Tibial nerve (tissue), 4 donors: ENCODE results near the gene PSTK. TPM values are rescaled to one million over a fixed set of nuclear protein-coding genes. Genes with fewer than 3 reads are reported as not detected.

ENCODE experiments used
- DNase-seq, 2 donors: peaks; one replicate each; pipeline ENCODE4 v3.0.0-alpha.2; 2019; ENCODE audit warnings: low spot score in 2 of 2
- H3K27ac ChIP-seq, 4 donors: fragments of 200-600 bp; sonication (generic) in 3 of 4; one replicate each; pipeline ENCODE4 v1.5.1; 2017 to 2019; ENCODE audit warnings: mild to moderate bottlenecking in 1 of 4
- H3K27me3 ChIP-seq, 2 donors: fragments of 200-600 bp; sonication (generic) in 1 of 2; one replicate each; pipeline versions ENCODE4 v1.5.1 to v1.6.0; 2017 to 2019
- H3K36me3 ChIP-seq, 3 donors: fragments of 200-600 bp; sonication (generic); one replicate each; pipeline ENCODE4 v1.5.1; 2018 to 2019
- H3K4me1 ChIP-seq, 4 donors: fragments of 200-600 bp; sonication (generic) in 3 of 4; one replicate each; pipeline ENCODE4 v1.5.1; 2017 to 2019
- H3K4me3 ChIP-seq, 4 donors: fragments of 200-600 bp; sonication (generic) in 3 of 4; one replicate each; pipeline ENCODE4 v1.5.1; 2017 to 2019; ENCODE audit warnings: mild to moderate bottlenecking in 1 of 4, moderate library complexity in 1 of 4
- H3K9me3 ChIP-seq, 4 donors: fragments of 200-600 bp; sonication (generic) in 3 of 4; one replicate each; pipeline ENCODE4 v1.5.1; 2017 to 2019
- EP300 ChIP-seq, 2 donors: sonication (generic); formaldehyde crosslinking; IDR thresholded peaks; one replicate each; pipeline ENCODE4 v1.6.1; 2017; ENCODE audit warnings: antibody characterized with exemption in 2 of 2, mild to moderate bottlenecking in 1 of 2
- POLR2A ChIP-seq, 2 donors: fragments of 450-650 bp; IDR thresholded peaks; one replicate each; pipeline ENCODE4 v1.6.1; 2017; ENCODE audit warnings: antibody characterized with exemption in 2 of 2, mild to moderate bottlenecking in 2 of 2, moderate library complexity in 2 of 2
- WGBS, 2 donors: methylation state at CpG; one replicate each; pipeline ENCODE4 v1.1.5; 2018; 5-methylcytosine and 5-hydroxymethylcytosine counted together
- total RNA-seq, 4 donors: library from RNA; depleted of rRNA; stranded (reverse); fragments of >200 nt; gene quantifications; one replicate each; pipeline ENCODE4 v1.1.0, GENCODE V29; 2016
- TF ChIP-seq, protein P1 (sequence below), 5 experiments: fragments of 200-600 bp in 3 of 5; fragments of 450-650 bp in 2 of 5; sonication (generic) in 3 of 5; IDR thresholded peaks; one replicate each; pipeline ENCODE4 v1.5.1; 2016 to 2019; ENCODE audit warnings: antibody characterized with exemption in 5 of 5, mild to moderate bottlenecking in 3 of 5, moderate library complexity in 2 of 5

PSTK gene
- total RNA-seq, 4 donors from 2014 or later: 1.2 to 11.6 (median 3.9) TPM

- H3K4me3 ChIP-seq: peak overlapping the region; percentile 79 to 99 (median 88)
- DNase-seq: peak in 1 of 2 donors; percentile 6
- no peaks in the 10 kb centered on the region for H3K9me3 ChIP-seq
- H3K27me3 ChIP-seq: no peaks in the 10 kb centered on the region
- H3K27ac ChIP-seq: peak overlapping the region; percentile 68 to 97 (median 86)
- peaks cover 0 to 56% (median 11%) of the 10 kb centered on the region in 4 donors for H3K4me1 ChIP-seq
- H3K36me3 ChIP-seq: no peaks in the 10 kb centered on the region
- WGBS, 2 donors: 2% methylated on average over 13 to 34 of the region's 34 CpGs
- TF ChIP-seq, protein P1, sequence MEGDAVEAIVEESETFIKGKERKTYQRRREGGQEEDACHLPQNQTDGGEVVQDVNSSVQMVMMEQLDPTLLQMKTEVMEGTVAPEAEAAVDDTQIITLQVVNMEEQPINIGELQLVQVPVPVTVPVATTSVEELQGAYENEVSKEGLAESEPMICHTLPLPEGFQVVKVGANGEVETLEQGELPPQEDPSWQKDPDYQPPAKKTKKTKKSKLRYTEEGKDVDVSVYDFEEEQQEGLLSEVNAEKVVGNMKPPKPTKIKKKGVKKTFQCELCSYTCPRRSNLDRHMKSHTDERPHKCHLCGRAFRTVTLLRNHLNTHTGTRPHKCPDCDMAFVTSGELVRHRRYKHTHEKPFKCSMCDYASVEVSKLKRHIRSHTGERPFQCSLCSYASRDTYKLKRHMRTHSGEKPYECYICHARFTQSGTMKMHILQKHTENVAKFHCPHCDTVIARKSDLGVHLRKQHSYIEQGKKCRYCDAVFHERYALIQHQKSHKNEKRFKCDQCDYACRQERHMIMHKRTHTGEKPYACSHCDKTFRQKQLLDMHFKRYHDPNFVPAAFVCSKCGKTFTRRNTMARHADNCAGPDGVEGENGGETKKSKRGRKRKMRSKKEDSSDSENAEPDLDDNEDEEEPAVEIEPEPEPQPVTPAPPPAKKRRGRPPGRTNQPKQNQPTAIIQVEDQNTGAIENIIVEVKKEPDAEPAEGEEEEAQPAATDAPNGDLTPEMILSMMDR (IDR thresholded peaks at IDR 0.05): no peak
- TF ChIP-seq POLR2A (IDR thresholded peaks at IDR 0.05) (no peak), EP300 (IDR thresholded peaks at IDR 0.05) (no peak)
Measured at GRCh38 chr10:123009105-123009820, 29.1 kb downstream of the PSTK start.

DNA sequence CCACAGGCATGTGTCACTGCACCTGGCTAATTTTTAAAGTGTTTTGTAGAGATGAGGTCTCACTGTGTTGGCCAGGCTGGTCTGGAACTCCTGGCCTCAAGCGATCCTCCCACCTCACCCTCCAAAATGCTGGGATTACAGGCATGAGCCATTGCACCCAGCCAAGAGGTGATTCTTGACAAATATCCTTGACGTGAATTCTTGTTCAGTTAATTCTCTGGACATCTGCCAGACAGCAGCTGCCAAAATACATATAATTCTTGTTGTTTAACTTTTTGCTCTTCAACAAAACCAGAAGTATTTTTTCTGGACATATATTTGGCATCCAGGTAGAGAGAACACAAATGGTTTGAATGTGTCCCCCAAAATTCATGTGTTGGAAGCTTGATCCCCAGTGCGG, 31.8 kb downstream of the PSTK start:
- peaks cover 0 to 29% (median 8%) of the 10 kb centered on the region in 4 donors for H3K4me1 ChIP-seq
- 72% methylated on average over 3 of the region's 3 CpGs for WGBS, 2 donors
- TF ChIP-seq EP300 (IDR thresholded peaks at IDR 0.05): no peak
- TF ChIP-seq, protein P1 (IDR thresholded peaks at IDR 0.05): no peak
- no peak for TF ChIP-seq POLR2A (IDR thresholded peaks at IDR 0.05)
- no peak overlapping the region for H3K4me3 ChIP-seq
- DNase-seq: no peak
- no peaks in the 10 kb centered on the region for H3K27me3 ChIP-seq
- no peaks in the 10 kb centered on the region for H3K36me3 ChIP-seq
- H3K9me3 ChIP-seq: no peaks in the 10 kb centered on the region
- H3K27ac ChIP-seq: no peak overlapping the region

- H3K36me3 ChIP-seq: no peaks in the 10 kb centered on the region
- no peak overlapping the region for H3K4me3 ChIP-seq
- WGBS, 2 donors: 91 to 92% methylated on average over 26 to 36 of the region's 43 CpGs
- no peak overlapping the region for H3K27ac ChIP-seq
- TF ChIP-seq POLR2A (IDR thresholded peaks at IDR 0.05): no peak
- TF ChIP-seq, protein P1 (IDR thresholded peaks at IDR 0.05): no peak
- TF ChIP-seq EP300 (IDR thresholded peaks at IDR 0.05): no peak
- no peaks in the 10 kb centered on the region for H3K9me3 ChIP-seq
- no peak for DNase-seq
- peaks cover 0 to 20% (median 1%) of the 10 kb centered on the region in 4 donors for H3K4me1 ChIP-seq
- no peaks in the 10 kb centered on the region for H3K27me3 ChIP-seq
Measured at GRCh38 chr10:123013456-123014419, 33.5 kb downstream of the PSTK start.

GRCh38 chr10:123014772-123015171, 34.6 kb downstream of the PSTK start:
- Histone ChIP-seq H3K27ac (no peak overlapping the region), H3K4me1 (peaks cover 0 to 15% (median 1%) of the 10 kb centered on the region in 4 donors), H3K4me3 (no peak overlapping the region), H3K27me3 (no peaks in the 10 kb centered on the region), H3K9me3 (no peaks in the 10 kb centered on the region), H3K36me3 (no peaks in the 10 kb centered on the region)
- TF ChIP-seq, protein P1 (IDR thresholded peaks at IDR 0.05): no peak
- TF ChIP-seq POLR2A (IDR thresholded peaks at IDR 0.05): no peak
- TF ChIP-seq EP300 (IDR thresholded peaks at IDR 0.05): no peak
- no peak for DNase-seq
- WGBS, 2 donors: 97 to 99% methylated on average over 2 of the region's 2 CpGs
